ENCODE measurements around the gene MYBBP1A. TPM values are rescaled to one million over a fixed set of nuclear protein-coding genes. Genes with fewer than 3 reads are reported as not detected.
A peak's percentile ranks its signal among the peaks of the same experiment; 100 is the strongest.

The MYBBP1A gene
- total and polyA plus RNA-seq, 2 experiments from 2014 or later, result 42.4 to 56.4 TPM

- WGBS, 2 experiments (ENCODE audit: low coverage in 1 of 2, low lambda C conversion rate in 2 of 2, missing lambda C conversion rate in 2 of 2), result 90 to 91% methylated on average over 23 to 26 of the region's 26 CpGs
- H3K36me3 ChIP-seq (ENCODE audit: low read depth), result no peaks in the 10 kb centered on the region
- no peaks in the 10 kb centered on the region for H4K20me1 ChIP-seq (ENCODE audit: insufficient read depth)
- no peaks in the 10 kb centered on the region for H3F3A ChIP-seq (ENCODE audit: insufficient read depth)
- H3K9me3 ChIP-seq (ENCODE audit: low read depth), result no peaks in the 10 kb centered on the region
- H3K27me3 ChIP-seq (replicated peaks; ENCODE audit: insufficient read depth), result no peaks in the 10 kb centered on the region
- H3K4me3 ChIP-seq, result no peak overlapping the region
- H2AFZ ChIP-seq, result no peak overlapping the region
- no peak overlapping the region for H3K4me2 ChIP-seq (ENCODE audit: unreplicated experiment)
- no peak overlapping the region for H3K27ac ChIP-seq
- no peaks in the 10 kb centered on the region for H3K79me2 ChIP-seq (ENCODE audit: insufficient read depth)
- DNase-seq, result no peak
- H3K9me2 ChIP-seq (ENCODE audit: insufficient read depth), result no peaks in the 10 kb centered on the region
- in situ Hi-C loops (cut with MboI), result no loop called here
- H3K4me1 ChIP-seq (ENCODE audit: insufficient read depth), result no peaks in the 10 kb centered on the region
- no peak overlapping the region for H3K9ac ChIP-seq
- TF ChIP-seq EZH2phosphoT487 (IDR thresholded peaks at IDR 0.05; ENCODE audit: insufficient read depth, low read depth) (no peak), EZH2 (IDR thresholded peaks at IDR 0.05; ENCODE audit: insufficient read depth, poor library complexity, severe bottlenecking) (no peak)
Measured at GRCh38 chr17:4539576-4540223, 15.5 kb downstream of the MYBBP1A start.

- Histone ChIP-seq H3K27me3 (replicated peaks; ENCODE audit: insufficient read depth) (no peaks in the 10 kb centered on the region), H3F3A (ENCODE audit: insufficient read depth) (no peaks in the 10 kb centered on the region), H3K9me2 (ENCODE audit: insufficient read depth) (no peaks in the 10 kb centered on the region), H2AFZ (no peak overlapping the region), H3K36me3 (ENCODE audit: low read depth) (no peaks in the 10 kb centered on the region), H3K9me3 (ENCODE audit: low read depth) (no peaks in the 10 kb centered on the region), H3K4me3 (no peak overlapping the region), H3K27ac (no peak overlapping the region), H3K4me1 (ENCODE audit: insufficient read depth) (no peaks in the 10 kb centered on the region), H3K4me2 (ENCODE audit: unreplicated experiment) (no peak overlapping the region), H3K79me2 (ENCODE audit: insufficient read depth) (no peaks in the 10 kb centered on the region), H4K20me1 (ENCODE audit: insufficient read depth) (no peaks in the 10 kb centered on the region), H3K9ac (no peak overlapping the region)
- in situ Hi-C loops (cut with MboI), result no loop called here
- WGBS, 2 experiments (ENCODE audit: low coverage in 1 of 2, low lambda C conversion rate in 2 of 2, missing lambda C conversion rate in 2 of 2), result 96 to 98% methylated on average over 8 of the region's 8 CpGs
- no peak for TF ChIP-seq EZH2 (IDR thresholded peaks at IDR 0.05; ENCODE audit: insufficient read depth, poor library complexity, severe bottlenecking)
- TF ChIP-seq EZH2phosphoT487 (IDR thresholded peaks at IDR 0.05; ENCODE audit: insufficient read depth, low read depth), result no peak
- DNase-seq, result no peak
Measured at GRCh38 chr17:4539025-4539424, 16.2 kb downstream of the MYBBP1A start.

DNA sequence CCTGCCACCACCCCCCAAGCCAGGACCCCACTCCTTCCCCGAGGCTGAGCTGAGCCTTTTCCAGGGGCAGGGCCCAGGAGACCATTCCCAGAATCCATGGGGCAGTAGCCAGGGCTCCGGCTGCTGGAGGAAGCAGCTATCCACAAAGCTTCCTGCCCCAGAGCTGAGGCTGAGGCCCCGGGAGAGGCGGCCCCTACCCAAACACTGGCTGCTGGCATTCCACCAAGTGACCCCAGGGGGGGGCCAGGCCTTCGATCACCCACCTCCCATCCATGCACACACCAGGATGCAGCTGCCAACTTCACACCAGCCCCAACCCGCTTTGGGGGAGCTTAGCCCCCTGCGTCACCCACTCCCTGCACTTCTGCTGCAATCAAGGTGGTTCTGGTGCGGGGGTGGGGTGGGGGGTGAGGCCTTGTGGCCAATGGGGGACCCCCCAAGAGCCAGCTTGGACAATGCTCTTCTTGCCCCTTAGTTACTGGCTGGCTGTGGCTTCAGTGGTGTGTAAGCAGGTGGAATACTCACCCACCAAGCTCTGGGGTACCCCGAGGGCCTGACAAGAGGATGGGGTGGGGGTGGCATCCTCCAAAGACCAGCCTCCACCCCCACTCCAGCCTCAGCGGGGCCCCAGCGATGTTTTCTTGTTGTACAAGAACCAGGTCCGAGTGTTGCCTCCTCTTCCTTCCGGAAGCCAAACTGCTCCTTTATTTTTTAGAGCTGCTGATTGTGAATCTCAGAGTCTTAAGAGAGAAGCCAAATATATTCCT, 16.8 kb downstream of the MYBBP1A start:
- Histone ChIP-seq H3K9ac (no peak overlapping the region), H3K9me3 (ENCODE audit: low read depth) (no peaks in the 10 kb centered on the region), H3K79me2 (ENCODE audit: insufficient read depth) (no peaks in the 10 kb centered on the region), H3K36me3 (ENCODE audit: low read depth) (no peaks in the 10 kb centered on the region), H2AFZ (no peak overlapping the region), H3K4me2 (ENCODE audit: unreplicated experiment) (no peak overlapping the region), H3K4me3 (no peak overlapping the region), H3K9me2 (ENCODE audit: insufficient read depth) (no peaks in the 10 kb centered on the region), H3K27me3 (replicated peaks; ENCODE audit: insufficient read depth) (no peaks in the 10 kb centered on the region), H4K20me1 (ENCODE audit: insufficient read depth) (no peaks in the 10 kb centered on the region), H3K4me1 (ENCODE audit: insufficient read depth) (no peaks in the 10 kb centered on the region), H3K27ac (no peak overlapping the region), H3F3A (ENCODE audit: insufficient read depth) (no peaks in the 10 kb centered on the region)
- TF ChIP-seq EZH2 (IDR thresholded peaks at IDR 0.05; ENCODE audit: insufficient read depth, poor library complexity, severe bottlenecking), result no peak
- TF ChIP-seq EZH2phosphoT487 (IDR thresholded peaks at IDR 0.05; ENCODE audit: insufficient read depth, low read depth), result no peak
- DNase-seq, result no peak
- in situ Hi-C loops (cut with MboI), result no loop called here
- WGBS, 2 experiments (ENCODE audit: low coverage in 1 of 2, low lambda C conversion rate in 2 of 2, missing lambda C conversion rate in 2 of 2), result 85 to 86% methylated on average over 12 to 13 of the region's 13 CpGs

DNA sequence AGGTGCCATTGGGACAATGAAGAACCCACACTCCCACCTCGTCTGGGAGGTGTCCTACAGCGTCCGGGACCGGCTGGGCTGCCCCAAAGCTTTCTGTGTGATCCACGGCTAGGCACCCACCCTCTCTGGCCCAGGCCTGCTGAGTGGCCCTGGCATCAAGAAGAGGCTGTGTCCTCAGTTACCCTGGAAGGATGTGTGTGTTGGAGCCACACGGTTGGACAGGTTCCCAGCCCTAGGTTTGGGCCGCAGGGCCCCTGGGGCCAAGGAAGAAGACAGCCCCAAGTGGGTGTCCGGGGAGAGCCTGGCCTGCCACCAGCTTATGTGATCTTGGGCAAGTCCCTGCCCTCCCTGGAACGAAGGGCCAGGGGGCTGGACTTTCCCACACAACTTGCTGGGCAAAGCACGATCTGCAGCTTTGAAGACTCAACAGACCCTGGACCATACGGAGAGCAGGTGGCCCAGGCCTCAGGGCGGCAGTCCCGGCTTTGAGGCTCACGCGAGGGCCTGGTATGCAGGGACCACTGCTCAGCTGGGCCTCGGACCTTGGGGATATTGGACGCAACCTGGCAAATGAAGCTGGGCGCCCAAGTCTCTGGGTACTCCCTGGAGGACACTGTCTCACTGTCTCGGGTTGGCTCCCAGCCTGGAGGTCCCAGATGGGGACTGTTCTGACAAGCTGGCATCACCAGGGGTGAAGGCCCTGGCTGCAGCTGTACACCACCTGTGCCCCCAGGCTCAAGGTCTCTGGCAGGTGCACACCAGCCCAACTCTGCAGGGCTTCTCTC, 17.5 kb downstream of the MYBBP1A start:
- DNase-seq, result peak; percentile 15
- no peaks in the 10 kb centered on the region for H3K9me3 ChIP-seq (ENCODE audit: low read depth)
- no peaks in the 10 kb centered on the region for H3K36me3 ChIP-seq (ENCODE audit: low read depth)
- WGBS, 2 experiments (ENCODE audit: low coverage in 1 of 2, low lambda C conversion rate in 2 of 2, missing lambda C conversion rate in 2 of 2), result 67 to 68% methylated on average over 19 of the region's 19 CpGs
- H3K79me2 ChIP-seq (ENCODE audit: insufficient read depth), result no peaks in the 10 kb centered on the region
- H2AFZ ChIP-seq, result no peak overlapping the region
- H3K4me2 ChIP-seq (ENCODE audit: unreplicated experiment), result no peak overlapping the region
- in situ Hi-C loops (cut with MboI), result no loop called here
- H3K4me1 ChIP-seq (ENCODE audit: insufficient read depth), result no peaks in the 10 kb centered on the region
- H3F3A ChIP-seq (ENCODE audit: insufficient read depth), result no peaks in the 10 kb centered on the region
- no peaks in the 10 kb centered on the region for H3K27me3 ChIP-seq (replicated peaks; ENCODE audit: insufficient read depth)
- no peaks in the 10 kb centered on the region for H4K20me1 ChIP-seq (ENCODE audit: insufficient read depth)
- H3K27ac ChIP-seq, result no peak overlapping the region
- TF ChIP-seq EZH2phosphoT487 (IDR thresholded peaks at IDR 0.05; ENCODE audit: insufficient read depth, low read depth) (no peak), EZH2 (IDR thresholded peaks at IDR 0.05; ENCODE audit: insufficient read depth, poor library complexity, severe bottlenecking) (no peak)
- H3K9me2 ChIP-seq (ENCODE audit: insufficient read depth), result no peaks in the 10 kb centered on the region
- no peak overlapping the region for H3K4me3 ChIP-seq
- H3K9ac ChIP-seq, result no peak overlapping the region

All from GM23248 (cell line).